ENCODE data around the gene FEV.

DNA sequence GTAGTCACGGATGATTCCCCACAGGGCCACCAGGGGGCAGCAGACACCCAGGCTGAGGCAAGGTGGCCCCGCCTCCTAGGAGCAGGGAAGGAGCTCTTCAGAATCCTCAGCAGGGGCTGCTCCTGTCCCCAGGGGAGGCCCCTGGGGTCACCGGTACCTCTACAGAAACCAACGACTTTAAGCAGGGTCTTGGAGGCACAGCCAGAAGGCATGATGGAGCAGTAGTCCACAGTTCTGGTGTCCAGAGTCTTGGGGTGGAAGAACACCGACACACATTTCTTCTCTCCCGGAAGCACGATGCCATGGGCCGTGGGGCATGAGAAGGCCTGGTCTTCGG lies 44.8 kb upstream of the FEV start:
- TF ChIP-seq POLR2A (IDR thresholded peaks at IDR 0.05; ENCODE audit: low read depth, low read length) (no peak), TAF1 (IDR thresholded peaks at IDR 0.05; ENCODE audit: low read depth, low read length) (no peak)

All from GM12891 (cell line).